DMS53 treated with DMSO at 0.1 percent for 48 hours (cell line): ENCODE results near the gene HSPB9.

Experiments
- DNase-seq: peaks from one replicate; lab custom pipeline; 2025; ENCODE audit not compliant: unreplicated experiment; lab: John Stamatoyannopoulos, UW

The HSPB9 gene

DNA sequence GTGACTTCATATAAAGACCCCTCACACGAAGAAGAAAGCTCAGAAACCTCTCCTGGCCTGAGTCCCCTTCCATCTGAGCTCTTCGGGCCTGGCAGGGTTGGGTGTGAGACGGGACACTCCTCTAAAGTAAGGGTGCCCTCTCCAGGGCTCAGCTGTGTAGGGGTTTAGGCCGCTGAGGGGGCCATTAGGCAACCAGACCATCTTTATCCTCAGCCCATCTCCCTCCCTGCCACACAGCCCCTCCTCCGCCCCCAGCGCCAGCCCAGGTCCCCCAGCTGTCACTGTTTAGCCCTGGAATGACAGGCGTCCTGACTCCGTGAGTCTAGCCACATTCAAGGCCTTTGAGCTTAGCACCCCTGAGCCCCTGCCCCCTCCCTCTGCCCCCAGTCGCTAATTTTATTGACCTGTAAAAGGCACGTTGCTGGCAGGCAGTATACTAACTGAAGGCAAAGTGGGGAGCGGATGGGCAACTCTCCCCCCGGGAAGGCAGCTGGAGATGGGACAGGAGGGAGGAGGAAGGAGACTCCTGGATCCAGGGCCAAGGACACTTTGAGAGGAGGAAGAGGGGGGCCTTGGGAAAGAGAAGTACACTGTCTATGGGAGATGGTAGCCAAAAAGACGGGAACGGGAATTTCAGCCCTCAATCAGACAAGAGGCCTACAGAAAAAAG is 23.7 kb upstream of the HSPB9 start:
- no peak for DNase-seq

DNA sequence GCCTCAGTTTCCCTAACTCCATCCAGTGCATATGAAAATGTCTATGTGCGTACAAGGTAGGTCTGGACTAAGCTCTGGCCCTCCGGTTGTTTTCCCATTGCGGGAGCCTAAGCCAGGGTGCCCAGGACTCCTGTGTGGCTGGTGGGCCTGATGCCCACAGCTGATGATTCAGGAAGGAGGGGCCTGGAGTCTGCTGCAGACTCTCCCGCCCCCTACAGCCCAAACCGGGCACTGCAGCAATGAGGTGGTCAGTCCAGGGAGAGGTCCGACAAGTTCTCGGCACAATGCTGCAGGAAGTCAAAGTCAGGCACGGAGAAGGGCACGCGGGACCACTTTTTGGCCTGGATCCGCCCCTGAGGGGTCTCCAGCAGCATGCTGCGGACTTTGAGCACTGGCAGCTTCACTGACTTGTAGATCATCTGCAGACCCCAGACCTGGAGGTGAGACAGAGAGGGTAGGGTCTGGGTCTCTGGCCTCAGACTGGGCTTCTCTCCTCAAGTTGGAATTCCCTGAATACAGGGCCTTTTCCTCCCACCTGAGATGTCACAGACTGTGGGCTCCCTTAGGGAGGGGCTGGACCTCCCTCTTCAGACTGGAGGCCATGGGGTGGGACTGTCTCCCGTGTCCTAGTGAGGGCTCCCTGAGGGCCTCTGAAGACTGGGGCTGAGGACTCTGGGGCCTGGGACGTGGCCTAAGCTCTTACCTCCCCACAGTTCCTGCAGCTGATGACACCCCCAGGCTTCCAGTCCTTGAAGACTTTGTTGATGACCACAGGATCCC is 20.9 kb upstream of the HSPB9 start:
- DNase-seq = peak; percentile 9

DNA sequence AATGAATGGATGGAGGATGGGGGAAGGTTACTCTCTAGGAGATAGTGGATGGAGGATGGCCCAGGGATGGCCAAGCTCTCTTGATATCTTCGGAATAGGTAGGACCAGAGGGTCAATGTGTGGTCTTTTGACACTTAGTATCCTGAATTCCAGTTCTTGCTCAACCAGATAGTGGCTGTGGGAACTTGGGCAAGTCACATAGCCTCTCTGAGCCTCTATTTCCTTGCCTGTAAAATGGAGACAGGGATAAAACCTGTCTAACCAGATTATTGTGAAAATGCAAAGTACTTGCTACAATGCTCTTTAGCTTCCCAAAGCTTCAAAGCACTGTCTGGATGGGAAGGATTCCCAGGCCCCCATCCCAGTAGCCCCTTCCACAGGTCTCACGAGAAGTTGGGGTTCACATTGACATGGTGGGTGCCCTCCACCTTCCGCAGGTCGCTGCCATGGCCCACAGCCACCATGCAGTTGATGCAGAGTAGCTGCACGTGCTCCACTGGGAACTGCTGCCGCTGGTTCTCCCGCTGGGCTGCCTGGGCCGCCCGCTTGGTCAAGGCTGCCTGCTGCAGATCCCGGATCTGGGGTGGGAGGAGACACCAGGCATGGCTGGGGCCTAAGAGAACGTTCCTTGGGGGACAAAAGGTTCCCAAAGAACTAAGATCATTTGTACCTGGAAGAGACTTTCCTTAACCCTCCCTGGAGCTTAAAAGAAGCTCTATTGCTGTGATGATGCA is 19.2 kb upstream of the HSPB9 start:
- DNase-seq = no peak

GRCh38 chr17:42104264-42104663 is 18.3 kb upstream of the HSPB9 start:
- DNase-seq = no peak

GRCh38 chr17:42106009-42106408 is 16.6 kb upstream of the HSPB9 start:
- no peak for DNase-seq

GRCh38 chr17:42107124-42107523 is 15.5 kb upstream of the HSPB9 start:
- no peak for DNase-seq

DNA sequence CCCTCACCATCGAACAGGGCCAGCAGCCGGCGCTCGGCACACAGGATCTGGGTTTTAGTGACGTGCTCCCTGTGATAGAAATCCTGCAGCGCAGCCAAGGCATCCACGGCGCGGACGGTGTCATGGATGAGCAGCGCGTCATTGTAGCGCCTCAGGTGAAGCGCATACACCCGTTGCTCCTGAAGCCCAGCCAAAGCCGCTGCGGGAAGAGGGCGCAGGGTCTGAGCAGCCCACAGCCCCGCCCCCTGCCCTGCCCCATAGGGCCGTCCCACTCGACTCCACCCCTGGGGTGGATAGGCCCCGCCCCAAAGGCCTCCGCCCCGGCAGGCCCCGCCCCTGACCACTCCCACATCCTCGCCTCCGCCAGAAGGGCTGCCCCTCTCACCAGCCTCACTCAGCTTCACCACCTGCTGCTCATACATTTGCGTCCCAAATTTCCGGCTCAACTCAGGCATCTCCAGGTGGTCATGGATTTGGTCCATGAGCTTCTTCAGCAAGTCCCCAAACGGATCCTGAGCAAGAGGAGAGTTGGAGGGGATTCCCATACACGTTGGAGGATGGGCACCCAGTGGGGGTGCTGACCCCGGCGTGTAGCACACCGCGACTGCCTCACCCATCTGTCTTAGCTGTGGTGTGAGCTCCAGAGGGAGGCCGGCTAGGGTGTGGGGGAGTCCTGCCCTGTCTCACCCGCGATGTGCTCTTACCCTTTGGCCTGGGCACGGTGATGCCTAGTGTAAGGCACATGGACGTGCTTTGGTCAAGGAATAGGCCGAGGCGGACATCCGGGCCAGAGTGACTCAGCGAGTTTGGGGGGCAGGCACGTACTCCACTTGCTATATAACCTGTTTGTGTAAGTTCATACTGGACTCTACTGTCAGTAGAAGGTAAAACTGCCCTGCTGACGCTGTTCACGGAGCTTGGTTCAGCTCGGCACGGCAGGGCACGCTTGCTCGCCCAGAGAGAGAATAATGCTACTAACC is 14.7 kb upstream of the HSPB9 start:
- no peak for DNase-seq

- no peak for DNase-seq
Measured at GRCh38 chr17:42109086-42109485, 13.5 kb upstream of the HSPB9 start.

DNA sequence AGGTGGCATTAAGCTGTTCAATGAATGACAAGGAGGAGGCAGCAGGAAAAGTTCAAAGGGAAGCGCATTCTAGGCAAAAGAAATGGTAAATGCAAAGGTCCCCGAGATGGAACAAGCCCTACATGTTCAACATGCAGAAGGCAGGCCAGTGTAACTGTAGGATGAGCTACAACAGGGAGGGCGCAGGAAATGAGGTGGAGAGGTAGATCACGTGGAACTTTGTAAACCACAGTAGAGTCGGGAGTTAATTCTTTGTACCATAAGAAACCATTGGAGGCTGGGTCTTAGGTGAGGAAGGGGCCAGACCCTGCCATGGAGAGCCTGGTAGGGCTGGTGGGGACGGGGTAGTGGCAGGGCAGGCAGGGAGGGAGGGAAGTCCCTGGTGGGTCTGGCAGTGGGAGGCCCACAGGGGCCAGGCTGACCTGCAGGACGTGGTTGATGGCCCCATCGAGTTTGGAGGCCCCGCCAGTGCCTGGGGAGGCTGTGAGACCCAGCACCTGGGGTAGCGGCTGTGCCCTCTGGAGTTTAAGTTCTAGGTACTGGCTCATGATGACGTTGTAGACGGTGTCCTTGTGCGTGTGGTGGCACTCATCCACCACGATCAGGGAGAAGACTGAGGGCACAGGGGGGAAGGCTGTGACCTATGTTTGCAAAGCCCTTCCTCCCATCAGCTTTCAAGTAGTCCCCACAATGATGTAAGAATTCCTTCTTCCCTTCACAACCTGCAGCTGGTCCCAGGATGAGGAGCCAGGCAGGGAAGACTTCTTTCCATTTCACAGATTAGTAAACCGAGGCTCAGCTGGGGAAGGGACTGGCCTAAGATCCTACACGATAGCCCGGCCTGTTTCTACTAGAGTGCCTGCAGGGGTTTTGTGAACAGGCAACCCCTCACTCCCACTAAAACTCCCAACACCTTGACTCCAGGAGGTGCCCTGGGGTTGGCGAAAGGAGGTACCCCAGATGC is 12.0 kb upstream of the HSPB9 start:
- no peak for DNase-seq

- DNase-seq = no peak
Measured at GRCh38 chr17:42111265-42111636, 11.4 kb upstream of the HSPB9 start.

DNA sequence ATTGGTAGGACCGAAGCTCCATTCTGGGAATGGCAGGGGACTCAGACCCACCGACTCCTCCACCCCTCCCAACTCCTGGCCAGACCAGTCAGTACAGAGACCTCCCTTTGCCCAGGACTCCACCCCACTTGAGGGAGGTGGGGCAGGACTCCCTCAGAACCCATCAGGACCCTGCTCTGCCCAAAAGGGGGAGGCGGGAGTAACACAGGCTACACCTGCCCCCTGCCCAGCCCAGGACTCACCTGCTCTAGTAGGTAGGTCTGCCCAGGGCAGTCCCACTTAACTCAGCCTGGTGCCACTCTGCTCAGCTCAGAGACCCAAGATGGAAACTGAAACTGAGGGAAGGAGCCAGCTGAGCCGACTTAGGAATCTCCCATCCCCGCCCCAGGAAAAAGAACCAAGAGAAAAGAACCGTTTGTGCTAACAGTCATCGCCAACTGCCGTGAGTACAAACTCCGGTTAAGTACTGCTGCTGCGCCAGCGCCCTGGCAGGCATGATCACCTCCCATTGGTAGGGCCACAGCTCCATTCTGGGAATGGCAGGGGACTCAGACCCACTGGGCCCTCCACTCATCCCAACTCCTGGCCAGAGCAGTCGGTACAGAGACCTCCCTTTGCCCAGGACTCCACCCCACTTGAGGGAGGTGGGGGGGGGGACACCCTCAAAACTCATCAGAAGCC is 10.6 kb upstream of the HSPB9 start:
- DNase-seq = no peak

DNA sequence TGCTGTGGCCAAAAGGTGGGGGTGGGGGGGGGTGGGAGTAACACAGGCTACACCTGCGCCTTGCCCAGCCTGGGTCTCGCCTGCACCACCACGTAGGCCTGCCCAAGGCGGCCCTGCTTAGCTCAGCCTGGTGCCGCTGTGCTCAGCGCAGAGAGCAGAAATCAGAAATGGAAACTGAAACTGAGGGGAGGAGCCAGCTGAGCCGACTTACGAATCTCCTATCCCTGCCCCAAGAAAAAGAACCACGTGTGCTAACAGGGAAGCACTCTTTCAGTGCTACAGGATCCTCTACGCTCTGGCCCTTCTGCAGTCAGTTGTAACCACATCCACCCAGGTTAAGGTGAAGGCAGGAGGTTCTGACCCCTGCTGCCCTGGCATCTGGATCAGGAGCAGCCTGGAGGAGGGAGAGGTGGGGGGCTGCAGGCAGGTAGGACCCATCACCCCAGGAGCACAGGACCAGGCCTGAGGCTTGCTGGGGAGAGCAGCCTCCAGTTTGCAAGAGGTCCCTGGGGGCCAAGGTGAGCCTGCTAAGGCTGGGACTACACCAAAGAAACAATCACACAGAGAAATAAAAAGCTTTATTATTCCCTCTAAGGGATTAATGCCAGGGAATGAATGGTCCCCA is 9.9 kb upstream of the HSPB9 start, which contains the start of gene DHX58:
DHX58 (minus strand) TSS at position 163 of the 625 bp plus-strand sequence. CDS start 822 bp downstream, outside the sequence.
- DNase-seq = peak; percentile 85

DNA sequence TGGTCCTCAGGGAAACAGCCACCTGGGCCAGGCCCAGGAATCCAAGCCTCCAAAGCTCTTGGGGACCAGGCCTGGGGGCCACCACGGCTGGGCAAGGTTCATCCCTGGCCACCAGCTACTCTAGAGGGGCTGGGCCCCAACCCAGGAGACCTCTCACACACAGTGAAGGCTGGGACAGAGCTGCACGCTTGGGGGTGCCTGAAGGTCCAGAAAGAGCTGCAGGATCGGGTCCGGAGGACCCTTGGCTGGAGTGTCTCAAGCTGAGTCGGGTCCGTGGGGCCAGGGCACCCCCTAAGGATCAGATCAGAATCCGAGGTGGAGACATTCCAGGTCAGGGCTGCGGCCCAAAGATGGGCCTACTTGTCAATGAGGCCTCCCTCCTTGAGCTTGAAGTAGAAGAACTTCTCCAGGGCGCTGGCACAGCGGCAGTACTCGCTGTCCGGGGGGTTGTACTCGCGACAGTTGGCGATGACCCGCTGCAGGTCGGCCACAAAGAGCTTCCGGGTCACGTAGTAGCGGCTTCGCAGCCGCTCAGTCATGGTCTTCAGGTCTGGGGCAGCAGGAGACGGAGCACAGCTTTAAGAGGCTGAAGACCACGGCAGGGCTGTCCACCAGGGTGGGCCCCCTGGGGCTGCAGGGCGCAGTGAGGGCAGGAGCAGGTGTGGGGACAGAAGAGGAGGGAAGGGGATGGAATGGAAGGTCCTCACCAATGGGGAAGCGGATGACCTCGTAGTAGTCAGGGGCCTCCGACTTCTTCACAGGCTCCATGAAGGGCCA is 9.1 kb upstream of the HSPB9 start:
- no peak for DNase-seq

GRCh38 chr17:42114118-42114517 is 8.5 kb upstream of the HSPB9 start:
- no peak for DNase-seq

- peak; percentile 63 for DNase-seq
Measured at GRCh38 chr17:42116705-42117396, 5.8 kb upstream of the HSPB9 start.

DNA sequence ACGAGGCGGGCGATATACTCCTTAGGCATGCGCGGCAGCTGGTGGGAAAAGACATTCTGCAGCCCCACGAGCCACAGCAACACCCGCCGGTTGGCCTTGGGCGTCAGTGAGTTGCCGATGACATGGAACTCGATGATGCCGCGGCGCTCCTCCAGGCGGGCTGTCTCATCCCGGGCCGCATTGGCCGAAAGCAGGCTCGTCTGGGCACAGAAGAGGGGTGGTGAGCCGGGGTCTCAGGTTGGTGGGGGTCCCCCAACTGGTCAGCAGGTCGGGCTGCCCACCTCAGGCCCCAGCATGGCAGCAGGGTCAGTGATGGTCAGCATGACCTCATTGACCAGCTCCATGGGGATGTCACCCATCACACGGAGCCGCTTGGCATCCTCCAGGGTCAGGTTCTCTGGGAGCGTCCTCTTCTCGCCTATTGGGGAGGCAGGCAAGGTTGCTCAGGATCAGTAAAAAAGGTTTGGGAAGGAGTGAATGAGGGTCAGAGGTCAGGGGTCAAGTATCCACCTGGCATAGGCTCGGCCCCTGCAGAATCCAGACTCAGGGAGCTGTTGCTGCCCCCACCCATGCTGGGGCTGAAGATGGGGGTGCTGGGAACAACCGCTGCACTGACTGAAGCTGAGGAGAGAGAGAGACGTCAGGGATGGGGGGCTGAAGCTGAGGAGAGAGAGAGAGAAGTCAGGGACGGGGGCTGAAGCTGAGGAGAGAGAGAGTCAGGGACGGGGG is 5.0 kb upstream of the HSPB9 start:
- no peak for DNase-seq

DNA sequence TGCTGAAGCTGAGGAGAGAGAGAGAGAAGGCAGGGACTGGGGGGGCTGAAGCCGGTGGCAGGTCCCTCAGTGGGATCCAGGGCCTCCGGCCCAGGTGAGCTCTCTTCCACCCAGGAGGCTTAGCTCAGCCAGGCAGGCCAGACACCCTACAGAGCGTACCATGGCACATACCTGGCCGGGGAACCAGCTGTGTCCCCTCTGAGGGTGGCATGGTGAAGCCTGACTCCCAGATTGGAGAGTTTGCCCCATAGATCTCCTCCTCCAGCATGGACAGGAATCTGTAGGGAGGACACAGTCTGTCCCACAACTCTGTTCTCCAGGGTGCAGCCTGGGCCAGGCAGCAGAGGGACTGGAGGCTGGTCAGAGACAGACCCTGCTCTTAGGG is 4.5 kb upstream of the HSPB9 start:
- DNase-seq = no peak
